EH (cell line): ENCODE measurements around the gene NUP43.
"Not testable (repeated sequence)": the region's sequence is repeated elsewhere in the genome, so short reads cannot be mapped to it uniquely, and the experiment has no call there.

Experiments
- DNase-seq: peaks from one replicate; pipeline ENCODE4 v3.0.0-alpha.2; 2015; ENCODE audit warnings: low read depth

Gene NUP43

GRCh38 chr6:149746147-149746946 is at the start of gene NUP43:
Gene NUP43, minus strand, starts transcription at chr6:149746529. Its CDS starts 34 bp downstream, at chr6:149746495.
- DNase-seq, result peak; percentile 93

- DNase-seq, result no peak
These were observed 37.2 kb upstream of the NUP43 start for GRCh38 chr6:149783551-149783950.

- DNase-seq, result no peak
These were observed 36.0 kb upstream of the NUP43 start for GRCh38 chr6:149782337-149782736.

GRCh38 chr6:149781715-149782114 is 35.4 kb upstream of the NUP43 start:
- DNase-seq, result no peak

GRCh38 chr6:149779644-149779963 is 33.3 kb upstream of the NUP43 start:
- no peak for DNase-seq

- no peak for DNase-seq
These were observed 31.3 kb upstream of the NUP43 start for GRCh38 chr6:149777624-149778023.

GRCh38 chr6:149771925-149772324 is 25.6 kb upstream of the NUP43 start:
- DNase-seq, result no peak

GRCh38 chr6:149771185-149771584 is 24.9 kb upstream of the NUP43 start:
- no peak for DNase-seq

- DNase-seq, result no peak
These were observed 23.3 kb upstream of the NUP43 start for GRCh38 chr6:149769676-149770075.

GRCh38 chr6:149766156-149766769 is 19.9 kb upstream of the NUP43 start:
- peak; percentile 70 for DNase-seq

- DNase-seq, result no peak
These were observed 17.5 kb upstream of the NUP43 start for GRCh38 chr6:149763866-149764265.

GRCh38 chr6:149761438-149761837 is 15.1 kb upstream of the NUP43 start:
- DNase-seq, result no peak

- DNase-seq, result no peak
These were observed 9.9 kb upstream of the NUP43 start for GRCh38 chr6:149756261-149756636.

GRCh38 chr6:149755300-149756260 is 9.3 kb upstream of the NUP43 start:
- DNase-seq, result no peak

- no peak for DNase-seq
These were observed 8.2 kb upstream of the NUP43 start for GRCh38 chr6:149754548-149754947.

- DNase-seq, result not testable (repeated sequence)
These were observed 7.0 kb upstream of the NUP43 start for GRCh38 chr6:149753374-149753637.

GRCh38 chr6:149752600-149753373 is 6.5 kb upstream of the NUP43 start:
- no peak for DNase-seq

- not testable (repeated sequence) for DNase-seq
These were observed 5.6 kb upstream of the NUP43 start for GRCh38 chr6:149751920-149752319.

- no peak for DNase-seq
These were observed 4.9 kb upstream of the NUP43 start for GRCh38 chr6:149751239-149751638.

- DNase-seq, result peak; percentile 71
These were observed 3.8 kb upstream of the NUP43 start for GRCh38 chr6:149750136-149750609.

GRCh38 chr6:149749594-149750135 is 3.3 kb upstream of the NUP43 start, which contains the start of gene PCMT1:
Gene PCMT1, plus strand, starts transcription at chr6:149749741. Its CDS starts 161 bp downstream, at chr6:149749902.
- peak; percentile 96 for DNase-seq
